ENCODE measurements around the gene KLF1. TPM values are rescaled to one million over a fixed set of nuclear protein-coding genes. Genes with fewer than 3 reads are reported as not detected.

KLF1 gene
- total and polyA plus RNA-seq, 10 of the 15 experiments (the other 5 are each of a cell fraction or from before 2014, with no cell fraction given), result 0.04 to 0.38 (median 0.08) TPM; not detected in 3

DNA sequence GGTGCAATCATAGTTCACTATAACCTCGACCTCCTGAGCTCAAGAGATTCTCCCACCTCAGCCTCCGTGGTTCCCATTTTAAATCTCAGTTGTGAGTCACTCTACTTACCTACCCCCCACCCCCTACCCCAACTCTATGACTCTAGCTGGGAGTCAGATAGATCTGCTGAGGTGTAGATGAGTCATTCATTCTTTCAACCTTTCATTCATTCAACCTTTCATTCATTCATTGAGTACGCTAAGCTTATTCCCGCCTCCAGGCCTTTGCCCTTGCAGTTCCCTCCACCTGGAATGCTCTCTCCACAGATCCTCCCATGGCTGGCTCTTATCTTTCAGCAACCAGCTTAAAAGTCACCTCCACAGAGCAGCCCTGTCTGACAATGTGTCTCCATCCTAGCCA is 49.8 kb downstream of the KLF1 start:
- Histone ChIP-seq H3K36me3 (ENCODE audit: control insufficient read depth in 2 of 2, insufficient read depth in 2 of 2, low read length in 1 of 2) (no peaks in the 10 kb centered on the region), H3K4me3 (no peak overlapping the region), H3K9ac (ENCODE audit: control insufficient read depth, insufficient read depth, low read length) (no peak overlapping the region), H3K4me2 (ENCODE audit: control insufficient read depth, insufficient read depth) (no peak overlapping the region), H2AFZ (ENCODE audit: control insufficient read depth, low read depth, low read length) (no peak overlapping the region), H3K79me2 (ENCODE audit: control insufficient read depth, insufficient read depth, low read length) (no peaks in the 10 kb centered on the region), H3K4me1 (ENCODE audit: control insufficient read depth, insufficient read depth, low read length) (peaks cover 7% of the 10 kb centered on the region; the same call in 1 of the 2 replicates), H3K27me3 (replicated peaks in 1 of 2; ENCODE audit: control insufficient read depth in 2 of 2, insufficient read depth in 2 of 2, low read length in 1 of 2) (peaks cover 10 to 46% of the 10 kb centered on the region in 2 experiments), H4K20me1 (ENCODE audit: control insufficient read depth, insufficient read depth) (no peaks in the 10 kb centered on the region; the same call in 1 of the 2 replicates), H3K9me3 (replicated peaks; ENCODE audit: control insufficient read depth, insufficient read depth, low read length) (no peaks in the 10 kb centered on the region; the same call in none of the 3 replicates), H3K27ac (ENCODE audit: control insufficient read depth, insufficient read depth) (no peak overlapping the region)
- 49% methylated on average over 4 of the region's 4 CpGs for WGBS (ENCODE audit: insufficient coverage, insufficient replicate concordance, low lambda C conversion rate, missing lambda C conversion rate)
- ChIA-PET SMC1A (ENCODE audit: uncharacterized antibody, unreplicated experiment) (interaction anchor here (0.7 to 0.8 kb wide), 2 partner anchors 41 to 128 kb away, joined by 3 to 4 read pairs; no protein-coding TSS in a partner anchor), POLR2A (interaction anchor here (1.2 kb wide), 1 partner anchor 43 kb away, joined by 3 read pairs; no protein-coding TSS in a partner anchor), CTCF (interaction anchor here (0.8 to 1.6 kb wide), 10 partner anchors 9 to 80 kb away, joined by 3 to 12 read pairs (median 4); partner anchors contain the start of genes PRDX2 and THSD8), RAD21 (ENCODE audit: unreplicated experiment) (interaction anchor here (1.4 kb wide), 1 partner anchor 59 kb away, joined by 3 read pairs; no protein-coding TSS in a partner anchor)
- no peak for FAIRE-seq
- DNase-seq (ENCODE audit: low read depth, low spot score), result no peak
- in situ Hi-C loops (cut with MboI), result no loop called here
- BruUV-seq (replicated peaks), result no TSS peak
- intact Hi-C loops (cut with micrococcal nuclease; ENCODE audit: unreplicated experiment), result no loop called here
- no peak for ATAC-seq
- TF ChIP-seq USF1 (IDR thresholded peaks at IDR 0.05; ENCODE audit: borderline replicate concordance, extremely low read length, insufficient read depth, low read depth, low read length) (no peak), SMC3 (IDR thresholded peaks at IDR 0.05; ENCODE audit: borderline replicate concordance, low read length) (no peak), HCFC1 (IDR thresholded peaks at IDR 0.05; ENCODE audit: low read length) (no peak), RCOR1 (conservative IDR thresholded peaks at IDR 0.05; ENCODE audit: low read depth, low read length) (no peak), IRF3 (IDR thresholded peaks at IDR 0.05) (no peak), YY1 (IDR thresholded peaks at IDR 0.05; ENCODE audit: low read depth, low read length) (no peak), POLR2AphosphoS5 (IDR thresholded peaks at IDR 0.05; ENCODE audit: low read length) (no peak), ZNF217 (IDR thresholded peaks at IDR 0.05) (no peak)
- TF ChIP-seq, protein P1, sequence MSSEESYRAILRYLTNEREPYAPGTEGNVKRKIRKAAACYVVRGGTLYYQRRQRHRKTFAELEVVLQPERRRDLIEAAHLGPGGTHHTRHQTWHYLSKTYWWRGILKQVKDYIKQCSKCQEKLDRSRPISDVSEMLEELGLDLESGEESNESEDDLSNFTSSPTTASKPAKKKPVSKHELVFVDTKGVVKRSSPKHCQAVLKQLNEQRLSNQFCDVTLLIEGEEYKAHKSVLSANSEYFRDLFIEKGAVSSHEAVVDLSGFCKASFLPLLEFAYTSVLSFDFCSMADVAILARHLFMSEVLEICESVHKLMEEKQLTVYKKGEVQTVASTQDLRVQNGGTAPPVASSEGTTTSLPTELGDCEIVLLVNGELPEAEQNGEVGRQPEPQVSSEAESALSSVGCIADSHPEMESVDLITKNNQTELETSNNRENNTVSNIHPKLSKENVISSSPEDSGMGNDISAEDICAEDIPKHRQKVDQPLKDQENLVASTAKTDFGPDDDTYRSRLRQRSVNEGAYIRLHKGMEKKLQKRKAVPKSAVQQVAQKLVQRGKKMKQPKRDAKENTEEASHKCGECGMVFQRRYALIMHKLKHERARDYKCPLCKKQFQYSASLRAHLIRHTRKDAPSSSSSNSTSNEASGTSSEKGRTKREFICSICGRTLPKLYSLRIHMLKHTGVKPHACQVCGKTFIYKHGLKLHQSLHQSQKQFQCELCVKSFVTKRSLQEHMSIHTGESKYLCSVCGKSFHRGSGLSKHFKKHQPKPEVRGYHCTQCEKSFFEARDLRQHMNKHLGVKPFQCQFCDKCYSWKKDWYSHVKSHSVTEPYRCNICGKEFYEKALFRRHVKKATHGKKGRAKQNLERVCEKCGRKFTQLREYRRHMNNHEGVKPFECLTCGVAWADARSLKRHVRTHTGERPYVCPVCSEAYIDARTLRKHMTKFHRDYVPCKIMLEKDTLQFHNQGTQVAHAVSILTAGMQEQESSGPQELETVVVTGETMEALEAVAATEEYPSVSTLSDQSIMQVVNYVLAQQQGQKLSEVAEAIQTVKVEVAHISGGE (CRISPR knock-in tag; IDR thresholded peaks at IDR 0.05), result no peak
